Keratinocyte (primary cell): ENCODE data around the gene CCDC174. TPM values are rescaled to one million over a fixed set of nuclear protein-coding genes. Genes with fewer than 3 reads are reported as not detected.

Source experiments
- DNase-seq: peaks from one replicate; pipeline ENCODE4 v3.0.0-alpha.2; 2011; ENCODE audit warnings: low read depth, missing footprints, low spot score
- FAIRE-seq: peaks from 2 replicates; lab custom pipeline; 2011; peaks lifted over from hg19 to GRCh38; lab: Jason Lieb, UNC
- H2AFZ ChIP-seq: 2 replicates; pipeline ENCODE4 v1.6.0; 2012; ENCODE audit warnings: low read length, control low read depth, inconsistent platforms; ENCODE audit not compliant: control insufficient read depth
- H3K27ac ChIP-seq: 2 replicates; pipeline ENCODE4 v1.5.1; 2011; ENCODE audit warnings: low read length; ENCODE audit not compliant: control insufficient read depth, insufficient read depth
- H3K27me3 ChIP-seq: 3 replicates; pipeline ENCODE4 v1.6.0; 2011; ENCODE audit warnings: low read length; ENCODE audit not compliant: control insufficient read depth, insufficient read depth; ENCODE audit errors: extremely low read depth
- H3K36me3 ChIP-seq, 2 experiments: 2 replicates in 1 of 2; 3 replicates in 1 of 2; pipeline ENCODE4 v1.5.1; 2011; ENCODE audit warnings: low read length in 2 of 2, mild to moderate bottlenecking in 1 of 2; ENCODE audit not compliant: control insufficient read depth in 2 of 2, insufficient read depth in 2 of 2; ENCODE audit errors: extremely low read depth in 1 of 2
- H3K4me1 ChIP-seq: 3 replicates; pipeline ENCODE4 v1.5.1; 2011; ENCODE audit warnings: low read length; ENCODE audit not compliant: control insufficient read depth, insufficient read depth; ENCODE audit errors: extremely low read depth
- H3K4me2 ChIP-seq: 3 replicates; pipeline ENCODE4 v1.6.0; 2011; ENCODE audit warnings: low read depth, low read length; ENCODE audit not compliant: control insufficient read depth, insufficient read depth; ENCODE audit errors: extremely low read depth
- H3K4me3 ChIP-seq, 3 experiments: fragments of 200-600 bp in 1 of 3; sonication (generic) in 1 of 3; 2 replicates in 2 of 3; 3 replicates in 1 of 3; pipeline ENCODE4 v1.5.1; 2011 to 2016; ENCODE audit warnings: low read length in 3 of 3, mild to moderate bottlenecking in 3 of 3, control low read depth in 2 of 3, inconsistent platforms in 1 of 3, low read depth in 1 of 3, mixed read lengths in 1 of 3, mixed run types in 1 of 3, moderate library complexity in 1 of 3; ENCODE audit not compliant: control insufficient read depth in 2 of 3, insufficient read depth in 2 of 3; ENCODE audit errors: extremely low read depth in 1 of 3
- H3K79me2 ChIP-seq: 2 replicates; pipeline ENCODE4 v1.6.0; 2012; ENCODE audit warnings: low read length; ENCODE audit not compliant: control insufficient read depth, insufficient read depth
- H3K9ac ChIP-seq: 3 replicates; pipeline ENCODE4 v1.6.0; 2011; ENCODE audit warnings: low read length; ENCODE audit not compliant: control insufficient read depth, insufficient read depth; ENCODE audit errors: extremely low read depth
- H3K9me1 ChIP-seq: 3 replicates; pipeline ENCODE4 v1.6.0; 2011; ENCODE audit warnings: low read length; ENCODE audit not compliant: control insufficient read depth, insufficient read depth; ENCODE audit errors: extremely low read depth
- H3K9me3 ChIP-seq: 2 replicates; pipeline ENCODE4 v1.5.1; 2012; ENCODE audit warnings: low read depth, low read length; ENCODE audit not compliant: control insufficient read depth
- H4K20me1 ChIP-seq: 3 replicates; pipeline ENCODE4 v1.6.0; 2011; ENCODE audit warnings: low read length; ENCODE audit not compliant: control insufficient read depth, insufficient read depth; ENCODE audit errors: extremely low read depth
- EZH2 ChIP-seq: IDR thresholded peaks from one replicate; pipeline ENCODE4 v1.6.1; 2012; ENCODE audit warnings: inconsistent platforms, mild to moderate bottlenecking, low read length, moderate library complexity
- dilution Hi-C: fragments of 300-500 bp; cut with MboI; formaldehyde crosslinking; loops from one replicate; pipeline ENCODE4 v1.7.0; 2020; ENCODE audit warnings: low sequenced_read_pairs; ENCODE audit not compliant: extremely low pct_ligation_motif_present
- polyA plus RNA-seq, 5 experiments: library from polyadenylated mRNA; depleted of rRNA in 3 of 5; stranded (reverse) in 3 of 5; stranded (forward) in 1 of 5; unstranded in 1 of 5; fragments of >200 nt; gene quantifications; 1 replicate in 1 of 5; 2 replicates in 3 of 5; 3 replicates in 1 of 5; pipeline versions ENCODE4 v1.2.1 to v1.2.3, GENCODE V29; 2011 to 2012; ENCODE audit warnings: missing spikeins in 2 of 5, low read depth in 1 of 5, low replicate concordance in 1 of 5
- TF ChIP-seq, protein P1 (sequence below), 3 experiments: IDR thresholded peaks in 1 of 3; conservative IDR thresholded peaks in 1 of 3; optimal IDR thresholded peaks in 1 of 3; 2 replicates in 2 of 3; 3 replicates in 1 of 3; pipeline versions ENCODE3 to v1.5.1; 2011; ENCODE audit warnings: low read length in 3 of 3, mild to moderate bottlenecking in 3 of 3, moderate library complexity in 2 of 3, control low read depth in 1 of 3, inconsistent platforms in 1 of 3; ENCODE audit not compliant: insufficient read depth in 2 of 3; ENCODE audit errors: extremely low read depth in 1 of 3

The CCDC174 gene
- polyA plus RNA-seq, 1 donor (not counting 4 experiments of a cell fraction or from before 2014, with no cell fraction given), result 6.2 TPM

DNA sequence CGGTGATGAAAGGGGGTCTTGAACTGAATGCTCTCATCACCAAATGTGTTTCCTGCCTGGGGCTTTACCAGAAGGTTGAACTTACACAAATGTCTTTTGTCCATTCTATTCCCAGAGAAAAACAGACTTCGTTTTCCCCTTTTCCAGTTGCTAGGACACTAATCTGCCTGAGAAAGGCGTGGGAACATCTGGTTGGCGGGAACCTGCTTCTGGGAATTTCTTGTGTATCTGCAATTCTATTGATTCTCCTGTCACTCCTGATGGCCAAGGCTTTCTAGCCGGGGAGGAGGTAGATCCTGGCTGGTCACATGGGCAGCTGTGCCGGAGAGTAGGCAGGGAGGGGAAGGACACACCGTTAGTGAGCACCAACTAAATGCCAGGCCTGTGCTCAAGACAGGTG is 31.1 kb upstream of the CCDC174 start:
- dilution Hi-C loops, result no loop called here
- no peak overlapping the region for H3K4me3 ChIP-seq
- DNase-seq (no peak), FAIRE-seq (no peak)
- H3K27ac ChIP-seq, result no peak overlapping the region
- no peak for TF ChIP-seq EZH2
- TF ChIP-seq, protein P1, sequence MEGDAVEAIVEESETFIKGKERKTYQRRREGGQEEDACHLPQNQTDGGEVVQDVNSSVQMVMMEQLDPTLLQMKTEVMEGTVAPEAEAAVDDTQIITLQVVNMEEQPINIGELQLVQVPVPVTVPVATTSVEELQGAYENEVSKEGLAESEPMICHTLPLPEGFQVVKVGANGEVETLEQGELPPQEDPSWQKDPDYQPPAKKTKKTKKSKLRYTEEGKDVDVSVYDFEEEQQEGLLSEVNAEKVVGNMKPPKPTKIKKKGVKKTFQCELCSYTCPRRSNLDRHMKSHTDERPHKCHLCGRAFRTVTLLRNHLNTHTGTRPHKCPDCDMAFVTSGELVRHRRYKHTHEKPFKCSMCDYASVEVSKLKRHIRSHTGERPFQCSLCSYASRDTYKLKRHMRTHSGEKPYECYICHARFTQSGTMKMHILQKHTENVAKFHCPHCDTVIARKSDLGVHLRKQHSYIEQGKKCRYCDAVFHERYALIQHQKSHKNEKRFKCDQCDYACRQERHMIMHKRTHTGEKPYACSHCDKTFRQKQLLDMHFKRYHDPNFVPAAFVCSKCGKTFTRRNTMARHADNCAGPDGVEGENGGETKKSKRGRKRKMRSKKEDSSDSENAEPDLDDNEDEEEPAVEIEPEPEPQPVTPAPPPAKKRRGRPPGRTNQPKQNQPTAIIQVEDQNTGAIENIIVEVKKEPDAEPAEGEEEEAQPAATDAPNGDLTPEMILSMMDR (optimal IDR thresholded peaks at IDR 0.05 in 1 of 3, IDR thresholded peaks at IDR 0.05 in 1 of 3, conservative IDR thresholded peaks at IDR 0.05 in 1 of 3; ENCODE audit: extremely low read depth in 1 of 3, insufficient read depth in 2 of 3, low read length in 3 of 3), result no peak
- no peaks in the 10 kb centered on the region for H3K36me3 ChIP-seq
- peaks cover 9% of the 10 kb centered on the region for H3K4me1 ChIP-seq
- H3K9ac ChIP-seq, result no peak overlapping the region
- no peaks in the 10 kb centered on the region for H3K9me3 ChIP-seq
- no peaks in the 10 kb centered on the region for H3K9me1 ChIP-seq
- no peak overlapping the region for H2AFZ ChIP-seq
- no peak overlapping the region for H3K4me2 ChIP-seq
- H4K20me1 ChIP-seq, result no peaks in the 10 kb centered on the region
- no peaks in the 10 kb centered on the region for H3K79me2 ChIP-seq
- H3K27me3 ChIP-seq, result no peaks in the 10 kb centered on the region

DNA sequence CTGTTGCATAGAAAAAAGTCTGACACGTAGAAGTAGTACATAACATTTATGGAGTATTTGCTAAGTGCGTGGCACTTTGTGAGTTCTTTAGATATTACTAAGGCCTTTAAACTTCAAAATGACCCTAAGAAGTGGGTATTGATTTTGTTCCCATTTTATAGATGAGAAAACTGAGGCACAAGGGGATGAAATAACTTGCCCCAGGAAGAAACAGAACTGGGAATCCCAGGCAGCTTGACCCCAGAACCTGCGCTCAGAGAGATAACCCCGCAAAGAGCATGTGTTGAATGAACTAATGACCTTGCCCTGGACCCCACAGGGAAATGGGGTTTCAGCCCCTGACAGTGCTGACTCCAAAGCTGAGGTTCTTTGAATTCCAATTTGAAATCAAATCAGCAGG is 30.5 kb upstream of the CCDC174 start:
- Histone ChIP-seq H3K9ac (no peak overlapping the region), H3K27me3 (no peaks in the 10 kb centered on the region), H2AFZ (no peak overlapping the region), H3K36me3 (no peaks in the 10 kb centered on the region), H3K9me3 (no peaks in the 10 kb centered on the region), H4K20me1 (no peaks in the 10 kb centered on the region), H3K27ac (no peak overlapping the region), H3K4me2 (no peak overlapping the region), H3K4me1 (peaks cover 9% of the 10 kb centered on the region), H3K79me2 (no peaks in the 10 kb centered on the region), H3K4me3 (no peak overlapping the region), H3K9me1 (no peaks in the 10 kb centered on the region)
- dilution Hi-C loops, result no loop called here
- no peak for TF ChIP-seq EZH2
- TF ChIP-seq, protein P1 (optimal IDR thresholded peaks at IDR 0.05 in 1 of 3, IDR thresholded peaks at IDR 0.05 in 1 of 3, conservative IDR thresholded peaks at IDR 0.05 in 1 of 3; ENCODE audit: extremely low read depth in 1 of 3, insufficient read depth in 2 of 3, low read length in 3 of 3), result no peak
- FAIRE-seq (no peak), DNase-seq (no peak)
